ENCODE measurements around the gene LY86. TPM values are rescaled to one million over a fixed set of nuclear protein-coding genes. Genes with fewer than 3 reads are reported as not detected.

The LY86 gene
- total and polyA plus RNA-seq, 9 of the 15 experiments (the other 6 are each of a cell fraction or from before 2014, with no cell fraction given): 0.08 to 0.20 TPM; not detected in 7

DNA sequence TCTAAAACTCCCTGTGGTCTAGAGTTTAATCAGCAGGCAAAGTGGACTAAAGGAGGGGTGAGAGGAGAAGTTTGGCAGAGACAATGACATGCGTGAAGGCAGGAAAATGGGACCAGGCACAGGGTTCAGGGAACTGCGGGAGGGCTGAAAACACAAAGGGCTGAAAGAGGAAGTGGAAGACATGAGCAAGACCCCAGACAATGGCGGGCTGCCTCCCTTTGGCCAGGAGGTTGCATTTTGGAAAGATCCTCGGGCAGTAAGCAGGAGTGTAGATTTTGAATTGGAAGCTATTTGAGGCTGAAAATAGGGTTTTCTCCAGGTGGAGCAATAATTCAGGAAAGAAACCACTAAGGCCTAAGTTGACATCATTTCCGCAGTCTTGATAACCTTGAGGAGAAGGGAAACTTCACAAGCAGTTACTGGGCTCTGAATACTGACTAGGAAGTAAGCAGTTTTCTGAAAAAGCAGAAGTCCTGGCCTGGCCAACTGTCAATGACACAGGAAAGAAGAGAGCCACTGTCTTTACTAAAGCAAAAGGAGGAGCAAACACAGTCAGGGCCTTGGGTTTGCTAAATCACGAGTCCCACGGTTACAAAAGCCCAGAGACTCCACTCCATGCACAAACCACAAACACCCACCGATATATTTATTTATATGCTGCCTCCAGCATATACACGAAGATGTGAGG, 3.4 kb downstream of the LY86 start (continued):
- TF ChIP-seq, protein P1, sequence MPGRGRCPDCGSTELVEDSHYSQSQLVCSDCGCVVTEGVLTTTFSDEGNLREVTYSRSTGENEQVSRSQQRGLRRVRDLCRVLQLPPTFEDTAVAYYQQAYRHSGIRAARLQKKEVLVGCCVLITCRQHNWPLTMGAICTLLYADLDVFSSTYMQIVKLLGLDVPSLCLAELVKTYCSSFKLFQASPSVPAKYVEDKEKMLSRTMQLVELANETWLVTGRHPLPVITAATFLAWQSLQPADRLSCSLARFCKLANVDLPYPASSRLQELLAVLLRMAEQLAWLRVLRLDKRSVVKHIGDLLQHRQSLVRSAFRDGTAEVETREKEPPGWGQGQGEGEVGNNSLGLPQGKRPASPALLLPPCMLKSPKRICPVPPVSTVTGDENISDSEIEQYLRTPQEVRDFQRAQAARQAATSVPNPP (IDR thresholded peaks at IDR 0.05; ENCODE audit: borderline replicate concordance, insufficient read depth, insufficient read length): no peak
- TF ChIP-seq CTBP1 (IDR thresholded peaks at IDR 0.05; ENCODE audit: borderline replicate concordance) (peak; percentile 20; the same call in 1 of the 2 replicates), RCOR1 (IDR thresholded peaks at IDR 0.05; ENCODE audit: borderline replicate concordance in 1 of 2, low read depth in 2 of 2, low read length in 2 of 2) (no peak), GATAD2B (IDR thresholded peaks at IDR 0.05; ENCODE audit: borderline replicate concordance) (no peak), MTA1 (IDR thresholded peaks at IDR 0.05; ENCODE audit: borderline replicate concordance) (no peak; the same call in 1 of the 2 replicates), KAT7 (CRISPR knock-in tag; IDR thresholded peaks at IDR 0.05; ENCODE audit: borderline replicate concordance) (0 out of 2 replicates have a peak, but pooled peaks have one; percentile 66), ZNF609 (CRISPR knock-in tag; IDR thresholded peaks at IDR 0.05; ENCODE audit: borderline replicate concordance) (no peak), HNRNPH1 (optimal IDR thresholded peaks at IDR 0.05; ENCODE audit: low read depth, low read length) (no peak), CHD4 (IDR thresholded peaks at IDR 0.05; ENCODE audit: insufficient read depth, insufficient replicate concordance, low read depth, low read length, poor library complexity, severe bottlenecking) (no peak), KHSRP (IDR thresholded peaks at IDR 0.05) (no peak), ZBED1 (IDR thresholded peaks at IDR 0.05) (no peak), NEUROD1 (IDR thresholded peaks at IDR 0.05; ENCODE audit: borderline replicate concordance, low read depth, low read length, partially characterized antibody) (no peak), HMG20B (CRISPR knock-in tag; IDR thresholded peaks at IDR 0.05) (no peak), NRF1 (conservative IDR thresholded peaks at IDR 0.05 in 1 of 2, IDR thresholded peaks at IDR 0.05 in 1 of 2) (no peak)
- TF ChIP-seq, protein P2, sequence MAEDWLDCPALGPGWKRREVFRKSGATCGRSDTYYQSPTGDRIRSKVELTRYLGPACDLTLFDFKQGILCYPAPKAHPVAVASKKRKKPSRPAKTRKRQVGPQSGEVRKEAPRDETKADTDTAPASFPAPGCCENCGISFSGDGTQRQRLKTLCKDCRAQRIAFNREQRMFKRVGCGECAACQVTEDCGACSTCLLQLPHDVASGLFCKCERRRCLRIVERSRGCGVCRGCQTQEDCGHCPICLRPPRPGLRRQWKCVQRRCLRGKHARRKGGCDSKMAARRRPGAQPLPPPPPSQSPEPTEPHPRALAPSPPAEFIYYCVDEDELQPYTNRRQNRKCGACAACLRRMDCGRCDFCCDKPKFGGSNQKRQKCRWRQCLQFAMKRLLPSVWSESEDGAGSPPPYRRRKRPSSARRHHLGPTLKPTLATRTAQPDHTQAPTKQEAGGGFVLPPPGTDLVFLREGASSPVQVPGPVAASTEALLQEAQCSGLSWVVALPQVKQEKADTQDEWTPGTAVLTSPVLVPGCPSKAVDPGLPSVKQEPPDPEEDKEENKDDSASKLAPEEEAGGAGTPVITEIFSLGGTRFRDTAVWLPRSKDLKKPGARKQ (CRISPR knock-in tag; IDR thresholded peaks at IDR 0.05): no peak
- TF ChIP-seq, protein P3, sequence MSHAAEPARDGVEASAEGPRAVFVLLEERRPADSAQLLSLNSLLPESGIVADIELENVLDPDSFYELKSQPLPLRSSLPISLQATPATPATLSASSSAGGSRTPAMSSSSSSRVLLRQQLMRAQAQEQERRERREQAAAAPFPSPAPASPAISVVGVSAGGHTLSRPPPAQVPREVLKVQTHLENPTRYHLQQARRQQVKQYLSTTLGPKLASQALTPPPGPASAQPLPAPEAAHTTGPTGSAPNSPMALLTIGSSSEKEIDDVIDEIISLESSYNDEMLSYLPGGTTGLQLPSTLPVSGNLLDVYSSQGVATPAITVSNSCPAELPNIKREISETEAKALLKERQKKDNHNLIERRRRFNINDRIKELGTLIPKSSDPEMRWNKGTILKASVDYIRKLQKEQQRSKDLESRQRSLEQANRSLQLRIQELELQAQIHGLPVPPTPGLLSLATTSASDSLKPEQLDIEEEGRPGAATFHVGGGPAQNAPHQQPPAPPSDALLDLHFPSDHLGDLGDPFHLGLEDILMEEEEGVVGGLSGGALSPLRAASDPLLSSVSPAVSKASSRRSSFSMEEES (CRISPR knock-in tag; IDR thresholded peaks at IDR 0.05): no peak
